Heart left ventricle (tissue), 16 donors: ENCODE results near the gene ZNF215. TPM values are rescaled to one million over a fixed set of nuclear protein-coding genes. Genes with fewer than 3 reads are reported as not detected.

Experiments used
- ATAC-seq, 4 donors: fragments of 200-7000 bp; cut with Tn5 transposase; one replicate each; pipeline ENCODE4 v1.9.1; 2020 to 2022; ENCODE audit warnings: moderate library complexity in 4 of 4, mild to moderate bottlenecking in 3 of 4, moderate number of reproducible peaks in 1 of 4
- DNase-seq, 5 donors: peaks; one replicate each; pipeline ENCODE4 v3.0.0-alpha.2; 2020
- H3K27ac ChIP-seq, 12 donors: fragments of 200-600 bp; sonication (generic) in 4 of 12; one replicate each; pipeline versions ENCODE4 v1.5.0 to v1.8.0; 2016 to 2022; ENCODE audit warnings: mild to moderate bottlenecking in 2 of 12
- H3K27me3 ChIP-seq, 9 donors: fragments of 200-600 bp; sonication (generic) in 2 of 9; one replicate each; pipeline versions ENCODE4 v1.5.1 to v1.8.0; 2016 to 2022; ENCODE audit warnings: mild to moderate bottlenecking in 3 of 9
- H3K36me3 ChIP-seq, 9 donors: fragments of 200-600 bp; sonication (generic) in 2 of 9; one replicate each; pipeline versions ENCODE4 v1.5.0 to v1.8.0; 2018 to 2022; ENCODE audit warnings: mild to moderate bottlenecking in 2 of 9
- H3K4me1 ChIP-seq, 12 donors: fragments of 200-600 bp; sonication (generic) in 4 of 12; one replicate each; pipeline versions ENCODE4 v1.5.0 to v1.8.0; 2016 to 2022; ENCODE audit warnings: mild to moderate bottlenecking in 3 of 12
- H3K4me3 ChIP-seq, 12 donors: fragments of 200-600 bp; sonication (generic) in 4 of 12; one replicate each; pipeline versions ENCODE4 v1.5.0 to v1.8.0; 2017 to 2022; ENCODE audit warnings: mild to moderate bottlenecking in 9 of 12, moderate library complexity in 4 of 12
- H3K9me3 ChIP-seq, 12 donors: fragments of 200-600 bp; sonication (generic) in 4 of 12; one replicate each; pipeline versions ENCODE4 v1.5.0 to v1.8.0; 2016 to 2022; ENCODE audit warnings: mild to moderate bottlenecking in 1 of 12
- POLR2A ChIP-seq, 2 donors: fragments of 450-650 bp; IDR thresholded peaks; one replicate each; pipeline ENCODE4 v1.6.1; 2017; ENCODE audit warnings: antibody characterized with exemption in 2 of 2, mild to moderate bottlenecking in 2 of 2, moderate library complexity in 2 of 2
- whole genome bisulfite sequencing, 4 donors: extraction: QIAGEN DNeasy Blood & Tissue Kit in 2 of 4; methylation state at CpG; one replicate each; pipeline versions ENCODE4 v1.1.5 to v1.1.7; 2013 to 2018; 5-methylcytosine and 5-hydroxymethylcytosine counted together
- intact Hi-C, 10 donors: fragments of 100-400 bp; cut with DNase I; formaldehyde crosslinking; loops; one replicate each; pipeline versions ENCODE4 v1.11.1 to v1.14.2; 2022
- polyA plus RNA-seq, 2 donors: library from polyadenylated mRNA; stranded (reverse); fragments of 200-250 nt; gene quantifications; one replicate each; pipeline ENCODE4 v1.2.3, GENCODE V29; 2013
- total RNA-seq, 9 donors: library from RNA; depleted of rRNA in 2 of 9; stranded (reverse); fragments of >200 nt in 2 of 9; fragmentation: NEBNext Ultra II Directional in 3 of 9; extraction: Animal tissue kit (Norgen Biotek cat#: 25700) in 3 of 9; gene quantifications; one replicate each; pipeline versions ENCODE4 v1.1.0 to v1.2.4, GENCODE V29; 2016 to 2023
- TF ChIP-seq, protein P1 (sequence below), 12 donors: fragments of 200-600 bp; sonication (generic) in 4 of 12; IDR thresholded peaks; one replicate each; pipeline versions ENCODE4 v1.5.0 to v1.8.0; 2018 to 2022; ENCODE audit warnings: antibody characterized with exemption in 12 of 12, mild to moderate bottlenecking in 5 of 12
- donor health status: ischemic (EF 13 %, LVEDD 7.1; RV severe dilation, severe dysfunction).
- donor health status: healthy with polysubstance abuse.
- donor health status: DM: no; HTN: yes; CAD: no.
- donor health status: DM: no; HTN: no; CAD: no.
- donor health status: ischemic (EF 25% LVEDD 6.9; RV normal size, moderate dysfunction).
- donor health status: ischemic (EF 25% LVEDD 5.7; RV mildly dilated, moderate dysfunction).
- donor health status: healthy.
- donor health status: DM: yes; HTN: yes; CAD: no.
- donor health status: ischemic (EF 35%, LVEDD 5.7; RV mildly dilated, moderate dysfunction).
- donor health status: nonischemic (EF 11% LVEDD 7.7; RV severe dilation, severe dysfunction).
- donor health status: DM: yes; HTN: yes; CAD: no.
- donor health status: PGD.
- donor health status: ischemic (EF 29% LVEDD 5.4; RV normal size, mild dysfunction).
- donor health status: nonischemic (EF 23%, LVEDD 6.1; RV moderate dilation, normal function).

ZNF215 gene
- total and polyA plus RNA-seq, 11 donors = 0.04 to 0.72 (median 0.20) TPM; not detected in 3

DNA sequence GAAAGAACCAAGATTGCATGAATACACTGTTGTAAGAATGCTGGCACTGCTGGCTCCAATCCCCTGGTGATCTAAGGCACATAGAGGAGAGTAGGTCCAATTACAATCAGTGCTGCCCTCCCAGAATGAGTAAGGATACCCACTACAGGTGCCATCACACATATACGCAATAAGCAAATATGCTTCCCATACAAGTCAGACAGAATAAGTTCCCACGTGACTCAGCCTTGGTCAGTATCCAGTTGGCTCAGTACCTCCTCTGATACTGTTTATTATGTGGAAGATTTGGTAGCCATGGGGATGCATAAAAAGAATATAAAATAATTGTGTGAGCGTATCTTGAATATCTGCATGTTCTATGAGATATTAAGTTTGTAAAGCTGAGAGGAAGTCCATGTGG lies 14.3 kb upstream of the ZNF215 start:
- ATAC-seq (no peak), DNase-seq (no peak)
- H3K36me3 ChIP-seq = no peaks in the 10 kb centered on the region
- no peaks in the 10 kb centered on the region for H3K27me3 ChIP-seq
- H3K27ac ChIP-seq = no peak overlapping the region
- no peaks in the 10 kb centered on the region for H3K9me3 ChIP-seq
- TF ChIP-seq POLR2A (IDR thresholded peaks at IDR 0.05) = no peak
- intact Hi-C loops = no loop called here
- no peak overlapping the region for H3K4me3 ChIP-seq
- H3K4me1 ChIP-seq = no peaks in the 10 kb centered on the region
- WGBS, 4 donors = 46 to 65% (median 63%) methylated on average over 3 of the region's 3 CpGs

DNA sequence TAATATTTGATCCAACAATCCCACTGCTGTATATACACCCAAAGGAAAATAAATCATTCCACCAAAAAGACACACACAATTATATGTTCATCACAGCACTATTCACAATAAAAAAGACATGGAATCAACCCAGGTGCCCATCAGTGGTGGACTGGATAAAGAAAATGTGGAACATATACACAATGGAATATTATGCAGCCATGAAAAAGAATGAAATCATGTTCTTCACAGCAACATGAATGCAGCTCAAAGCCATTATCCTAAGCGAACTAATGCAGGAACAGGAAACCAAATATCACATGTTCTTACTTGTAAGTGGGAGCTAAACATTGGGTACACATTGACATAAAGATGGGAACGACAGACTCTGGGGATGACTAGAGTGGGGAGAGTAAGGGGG lies 6.5 kb upstream of the ZNF215 start:
- Histone ChIP-seq H3K4me3 (no peak overlapping the region), H3K36me3 (no peaks in the 10 kb centered on the region), H3K9me3 (peaks cover 0 to 6% (median 0%) of the 10 kb centered on the region in 12 donors), H3K4me1 (no peaks in the 10 kb centered on the region), H3K27me3 (no peaks in the 10 kb centered on the region), H3K27ac (no peak overlapping the region)
- ATAC-seq (no peak), DNase-seq (no peak)
- 21 to 60% (median 46%) methylated on average over 2 of the region's 2 CpGs for WGBS, 4 donors
- TF ChIP-seq POLR2A (IDR thresholded peaks at IDR 0.05) = no peak
- TF ChIP-seq, protein P1, sequence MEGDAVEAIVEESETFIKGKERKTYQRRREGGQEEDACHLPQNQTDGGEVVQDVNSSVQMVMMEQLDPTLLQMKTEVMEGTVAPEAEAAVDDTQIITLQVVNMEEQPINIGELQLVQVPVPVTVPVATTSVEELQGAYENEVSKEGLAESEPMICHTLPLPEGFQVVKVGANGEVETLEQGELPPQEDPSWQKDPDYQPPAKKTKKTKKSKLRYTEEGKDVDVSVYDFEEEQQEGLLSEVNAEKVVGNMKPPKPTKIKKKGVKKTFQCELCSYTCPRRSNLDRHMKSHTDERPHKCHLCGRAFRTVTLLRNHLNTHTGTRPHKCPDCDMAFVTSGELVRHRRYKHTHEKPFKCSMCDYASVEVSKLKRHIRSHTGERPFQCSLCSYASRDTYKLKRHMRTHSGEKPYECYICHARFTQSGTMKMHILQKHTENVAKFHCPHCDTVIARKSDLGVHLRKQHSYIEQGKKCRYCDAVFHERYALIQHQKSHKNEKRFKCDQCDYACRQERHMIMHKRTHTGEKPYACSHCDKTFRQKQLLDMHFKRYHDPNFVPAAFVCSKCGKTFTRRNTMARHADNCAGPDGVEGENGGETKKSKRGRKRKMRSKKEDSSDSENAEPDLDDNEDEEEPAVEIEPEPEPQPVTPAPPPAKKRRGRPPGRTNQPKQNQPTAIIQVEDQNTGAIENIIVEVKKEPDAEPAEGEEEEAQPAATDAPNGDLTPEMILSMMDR (IDR thresholded peaks at IDR 0.05) = no peak
- intact Hi-C loops = no loop called here

DNA sequence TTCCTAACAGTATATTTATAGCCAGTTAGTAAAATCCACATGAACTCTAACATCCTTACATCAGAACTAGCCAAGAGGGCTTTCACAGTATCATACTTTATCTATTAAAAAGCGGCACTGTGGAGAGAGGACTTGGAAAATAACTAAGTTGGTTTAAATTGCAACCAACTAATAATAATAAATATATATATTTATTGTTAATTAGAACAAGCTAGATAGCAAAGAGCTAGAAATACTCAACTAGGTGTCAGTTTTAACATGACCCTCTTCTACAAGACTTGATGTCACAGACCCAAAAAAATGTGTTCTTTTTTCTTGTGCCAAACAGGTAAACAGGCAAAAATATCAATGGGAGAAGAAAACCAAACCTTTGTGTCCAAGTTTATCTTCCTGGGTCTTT lies 5.5 kb upstream of the ZNF215 start, which contains the start of gene OR2D3:
Gene OR2D3, plus strand, starts transcription at position 301 of the 400 bp plus-strand sequence. Its CDS starts 0 bp downstream, at position 301.
- no peaks in the 10 kb centered on the region for H3K27me3 ChIP-seq
- no peak for TF ChIP-seq POLR2A (IDR thresholded peaks at IDR 0.05)
- TF ChIP-seq, protein P1 (IDR thresholded peaks at IDR 0.05) = no peak
- 85 to 97% (median 93%) methylated on average over 1 of the region's 1 CpG for WGBS, 4 donors
- DNase-seq = no peak
- no peak within 1 kb of the TSS for H3K4me3 ChIP-seq
- no peaks in the 10 kb centered on the region for H3K36me3 ChIP-seq
- H3K27ac ChIP-seq = no peak within 1 kb of the TSS
- H3K4me1 ChIP-seq = no peaks in the 10 kb centered on the region
- intact Hi-C loops = no loop called here
- H3K9me3 ChIP-seq = peaks cover 0 to 6% (median 0%) of the 10 kb centered on the region in 12 donors
- no peak for ATAC-seq

DNA sequence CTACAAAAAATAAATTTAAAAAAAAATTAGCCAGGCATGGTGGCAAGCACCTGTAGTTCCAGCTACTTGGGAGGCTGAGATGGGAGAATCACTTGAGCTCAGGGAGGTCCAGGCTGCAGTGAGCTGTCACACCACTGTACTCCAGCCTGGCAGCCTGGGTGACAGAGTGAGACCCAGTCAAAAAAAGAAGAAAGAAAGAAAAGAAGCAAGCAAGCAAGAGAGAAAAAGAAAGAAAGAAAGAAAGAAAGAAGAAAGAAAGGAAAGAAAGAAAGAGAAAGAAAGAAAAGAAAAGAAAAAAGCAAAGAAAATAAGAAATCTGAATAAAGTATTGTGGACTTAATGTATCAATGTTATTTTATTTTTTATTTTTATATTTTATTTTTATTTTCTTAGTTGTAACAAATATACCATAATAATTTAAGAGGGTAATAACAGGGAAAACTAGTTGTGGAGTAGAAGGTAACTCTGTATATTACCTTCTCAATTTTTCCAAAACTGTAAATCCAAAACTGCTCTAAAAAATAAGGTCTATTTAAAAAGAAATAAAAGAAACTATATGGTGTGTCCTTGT lies 1.1 kb upstream of the ZNF215 start:
- H3K4me1 ChIP-seq = peaks cover 0 to 12% (median 5%) of the 10 kb centered on the region in 12 donors
- intact Hi-C loops = no loop called here
- DNase-seq = no peak
- no peak for ATAC-seq
- H3K4me3 ChIP-seq = no peak overlapping the region
- no peak overlapping the region for H3K27ac ChIP-seq
- no peak for TF ChIP-seq POLR2A (IDR thresholded peaks at IDR 0.05)
- TF ChIP-seq, protein P1 (IDR thresholded peaks at IDR 0.05) = no peak
- no peaks in the 10 kb centered on the region for H3K36me3 ChIP-seq
- H3K9me3 ChIP-seq = no peaks in the 10 kb centered on the region
- H3K27me3 ChIP-seq = peaks cover 0 to 24% (median 0%) of the 10 kb centered on the region in 9 donors
